Keratinocyte (primary cell): ENCODE data around the gene ZNF761.
"Not testable (repeated sequence)": the region's sequence is repeated elsewhere in the genome, so short reads cannot be mapped to it uniquely, and the experiment has no call there.

Source experiments
- EZH2 ChIP-seq: IDR thresholded peaks from one replicate; pipeline ENCODE4 v1.6.1; 2012; ENCODE audit warnings: inconsistent platforms, mild to moderate bottlenecking, low read length, moderate library complexity
- TF ChIP-seq, protein P1 (sequence below), 3 experiments: IDR thresholded peaks in 1 of 3; conservative IDR thresholded peaks in 1 of 3; optimal IDR thresholded peaks in 1 of 3; 2 replicates in 2 of 3; 3 replicates in 1 of 3; pipeline versions ENCODE3 to v1.5.1; 2011; ENCODE audit warnings: low read length in 3 of 3, mild to moderate bottlenecking in 3 of 3, moderate library complexity in 2 of 3, control low read depth in 1 of 3, inconsistent platforms in 1 of 3; ENCODE audit not compliant: insufficient read depth in 2 of 3; ENCODE audit errors: extremely low read depth in 1 of 3

DNA sequence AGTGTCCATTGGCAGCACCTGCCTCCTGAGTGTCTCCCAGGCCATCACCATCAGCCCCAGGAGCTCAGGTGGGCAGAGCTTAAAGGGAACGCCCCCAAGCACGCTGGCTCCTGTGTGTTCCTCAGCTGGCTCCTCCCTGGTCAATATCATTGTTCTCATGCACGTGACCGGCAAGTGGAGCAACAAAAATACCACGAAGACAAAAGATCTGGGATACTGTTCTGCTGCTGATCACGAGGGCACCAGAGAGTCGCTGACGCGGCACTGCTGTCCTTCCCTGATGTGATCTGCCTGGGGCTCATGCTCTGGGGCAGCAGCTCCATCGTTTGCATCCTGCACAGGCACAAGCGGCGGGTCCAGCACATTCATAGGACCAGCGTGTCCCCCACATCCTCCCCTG is 8.7 kb upstream of the ZNF761 start:
- TF ChIP-seq, protein P1, sequence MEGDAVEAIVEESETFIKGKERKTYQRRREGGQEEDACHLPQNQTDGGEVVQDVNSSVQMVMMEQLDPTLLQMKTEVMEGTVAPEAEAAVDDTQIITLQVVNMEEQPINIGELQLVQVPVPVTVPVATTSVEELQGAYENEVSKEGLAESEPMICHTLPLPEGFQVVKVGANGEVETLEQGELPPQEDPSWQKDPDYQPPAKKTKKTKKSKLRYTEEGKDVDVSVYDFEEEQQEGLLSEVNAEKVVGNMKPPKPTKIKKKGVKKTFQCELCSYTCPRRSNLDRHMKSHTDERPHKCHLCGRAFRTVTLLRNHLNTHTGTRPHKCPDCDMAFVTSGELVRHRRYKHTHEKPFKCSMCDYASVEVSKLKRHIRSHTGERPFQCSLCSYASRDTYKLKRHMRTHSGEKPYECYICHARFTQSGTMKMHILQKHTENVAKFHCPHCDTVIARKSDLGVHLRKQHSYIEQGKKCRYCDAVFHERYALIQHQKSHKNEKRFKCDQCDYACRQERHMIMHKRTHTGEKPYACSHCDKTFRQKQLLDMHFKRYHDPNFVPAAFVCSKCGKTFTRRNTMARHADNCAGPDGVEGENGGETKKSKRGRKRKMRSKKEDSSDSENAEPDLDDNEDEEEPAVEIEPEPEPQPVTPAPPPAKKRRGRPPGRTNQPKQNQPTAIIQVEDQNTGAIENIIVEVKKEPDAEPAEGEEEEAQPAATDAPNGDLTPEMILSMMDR (optimal IDR thresholded peaks at IDR 0.05 in 1 of 3, IDR thresholded peaks at IDR 0.05 in 1 of 3, conservative IDR thresholded peaks at IDR 0.05 in 1 of 3; ENCODE audit: extremely low read depth in 1 of 3, insufficient read depth in 2 of 3, low read length in 3 of 3): not testable (repeated sequence)
- TF ChIP-seq EZH2: not testable (repeated sequence)
